GM12801 (cell line): Measurements from ENCODE around the gene PBX4.

Source experiments
- TF ChIP-seq, protein P1 (sequence below): IDR thresholded peaks from one replicate; pipeline ENCODE4 v1.5.1; 2011; ENCODE audit warnings: control low read depth; ENCODE audit not compliant: insufficient read length; ENCODE audit errors: extremely low read depth

Gene PBX4

DNA sequence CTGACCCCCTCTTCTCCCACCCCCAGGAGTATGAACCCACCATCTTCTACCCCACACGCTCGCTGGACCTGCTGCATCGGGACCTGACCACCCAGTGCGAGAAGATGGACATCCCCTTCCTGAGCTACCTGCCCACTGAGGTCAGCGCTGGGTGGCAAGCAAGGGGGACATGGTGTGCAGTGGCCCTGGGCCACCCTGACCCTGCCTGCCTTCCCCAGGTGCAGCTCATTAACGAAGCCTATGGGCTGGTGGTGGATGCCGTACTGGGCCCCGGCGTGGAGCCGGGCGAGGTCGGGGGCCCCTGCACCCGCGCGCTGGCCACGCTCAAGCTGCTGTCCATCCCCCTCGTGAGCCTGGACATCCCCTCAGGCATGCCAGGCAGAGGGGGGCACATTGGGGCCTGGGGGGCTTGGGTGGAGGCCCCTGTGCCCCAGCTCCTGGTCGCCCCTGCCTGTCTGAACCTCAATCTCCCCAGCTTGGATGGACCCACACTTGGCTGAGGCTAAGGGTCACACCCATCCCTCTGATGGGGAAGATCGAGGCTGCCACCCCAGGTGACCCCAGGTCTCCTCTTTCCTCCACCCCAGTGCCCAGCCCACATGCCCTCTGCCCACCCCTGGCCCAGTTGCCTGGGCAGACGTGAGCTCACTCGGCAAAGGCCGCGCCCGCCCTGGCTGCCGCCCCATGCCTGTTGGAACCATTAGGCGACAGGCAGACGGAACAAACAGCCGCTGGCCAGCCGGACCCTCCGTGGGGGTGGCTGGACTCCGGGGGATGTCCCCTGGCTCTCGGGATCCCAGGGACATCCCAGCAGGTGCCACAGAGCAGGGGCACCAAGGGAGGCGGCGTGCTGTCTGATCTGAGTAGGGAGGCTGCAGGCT is 82.9 kb downstream of the PBX4 start:
- TF ChIP-seq, protein P1, sequence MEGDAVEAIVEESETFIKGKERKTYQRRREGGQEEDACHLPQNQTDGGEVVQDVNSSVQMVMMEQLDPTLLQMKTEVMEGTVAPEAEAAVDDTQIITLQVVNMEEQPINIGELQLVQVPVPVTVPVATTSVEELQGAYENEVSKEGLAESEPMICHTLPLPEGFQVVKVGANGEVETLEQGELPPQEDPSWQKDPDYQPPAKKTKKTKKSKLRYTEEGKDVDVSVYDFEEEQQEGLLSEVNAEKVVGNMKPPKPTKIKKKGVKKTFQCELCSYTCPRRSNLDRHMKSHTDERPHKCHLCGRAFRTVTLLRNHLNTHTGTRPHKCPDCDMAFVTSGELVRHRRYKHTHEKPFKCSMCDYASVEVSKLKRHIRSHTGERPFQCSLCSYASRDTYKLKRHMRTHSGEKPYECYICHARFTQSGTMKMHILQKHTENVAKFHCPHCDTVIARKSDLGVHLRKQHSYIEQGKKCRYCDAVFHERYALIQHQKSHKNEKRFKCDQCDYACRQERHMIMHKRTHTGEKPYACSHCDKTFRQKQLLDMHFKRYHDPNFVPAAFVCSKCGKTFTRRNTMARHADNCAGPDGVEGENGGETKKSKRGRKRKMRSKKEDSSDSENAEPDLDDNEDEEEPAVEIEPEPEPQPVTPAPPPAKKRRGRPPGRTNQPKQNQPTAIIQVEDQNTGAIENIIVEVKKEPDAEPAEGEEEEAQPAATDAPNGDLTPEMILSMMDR = no peak

DNA sequence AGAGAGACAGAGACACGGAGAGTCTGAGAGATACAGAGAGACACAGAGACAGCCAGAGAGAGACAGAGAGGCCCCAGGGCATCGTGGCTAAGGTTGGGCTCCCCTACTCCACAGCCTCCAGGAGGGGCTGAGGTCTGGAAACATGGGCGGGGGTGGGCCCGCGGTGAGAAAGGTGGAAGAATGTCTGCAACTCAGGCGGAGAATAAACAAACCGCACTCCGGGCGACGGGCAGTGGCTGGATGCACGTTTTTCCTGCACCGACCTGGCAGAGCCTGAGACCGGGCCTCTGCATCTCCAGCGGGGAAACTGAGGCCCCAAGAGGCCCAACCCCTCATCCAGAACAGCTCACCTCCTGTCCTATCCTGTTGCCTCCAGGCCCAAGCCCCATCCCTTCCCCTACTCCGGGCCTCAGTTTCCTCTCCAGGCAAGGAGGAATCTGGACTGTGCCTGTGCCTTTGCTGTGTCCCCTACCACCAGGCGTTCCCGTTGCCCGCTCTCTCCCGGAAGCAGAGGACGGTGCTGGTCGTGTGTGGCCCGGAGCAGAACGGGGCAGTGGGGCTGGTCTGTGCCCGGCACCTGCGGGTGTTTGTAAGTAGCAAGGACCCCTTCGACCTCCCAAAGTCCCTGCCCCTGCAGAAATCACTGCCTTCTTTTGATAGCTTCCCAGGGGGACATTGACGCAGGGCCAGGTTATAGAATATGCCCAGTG is 83.8 kb downstream of the PBX4 start:
- TF ChIP-seq, protein P1 = no peak

DNA sequence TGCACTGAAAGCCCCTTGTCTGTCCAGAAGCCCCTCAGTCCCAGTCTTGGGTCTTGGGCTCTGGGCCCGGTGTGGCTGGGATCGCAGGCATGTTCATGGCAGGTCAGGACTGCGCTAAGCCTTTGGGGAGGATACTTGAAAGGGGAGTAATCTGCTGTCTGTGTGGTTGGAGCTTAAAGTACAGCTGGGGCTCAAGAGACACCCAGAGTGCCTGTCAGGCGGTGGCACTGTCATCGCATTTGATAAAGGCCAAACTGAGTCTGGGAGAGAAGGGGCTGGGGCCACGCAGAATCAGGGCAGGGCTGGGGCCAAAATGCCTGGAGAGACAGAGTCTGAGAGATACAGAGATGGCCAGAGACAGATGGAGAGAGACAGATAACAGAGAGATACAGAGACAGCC is 84.6 kb downstream of the PBX4 start:
- TF ChIP-seq, protein P1 = no peak

DNA sequence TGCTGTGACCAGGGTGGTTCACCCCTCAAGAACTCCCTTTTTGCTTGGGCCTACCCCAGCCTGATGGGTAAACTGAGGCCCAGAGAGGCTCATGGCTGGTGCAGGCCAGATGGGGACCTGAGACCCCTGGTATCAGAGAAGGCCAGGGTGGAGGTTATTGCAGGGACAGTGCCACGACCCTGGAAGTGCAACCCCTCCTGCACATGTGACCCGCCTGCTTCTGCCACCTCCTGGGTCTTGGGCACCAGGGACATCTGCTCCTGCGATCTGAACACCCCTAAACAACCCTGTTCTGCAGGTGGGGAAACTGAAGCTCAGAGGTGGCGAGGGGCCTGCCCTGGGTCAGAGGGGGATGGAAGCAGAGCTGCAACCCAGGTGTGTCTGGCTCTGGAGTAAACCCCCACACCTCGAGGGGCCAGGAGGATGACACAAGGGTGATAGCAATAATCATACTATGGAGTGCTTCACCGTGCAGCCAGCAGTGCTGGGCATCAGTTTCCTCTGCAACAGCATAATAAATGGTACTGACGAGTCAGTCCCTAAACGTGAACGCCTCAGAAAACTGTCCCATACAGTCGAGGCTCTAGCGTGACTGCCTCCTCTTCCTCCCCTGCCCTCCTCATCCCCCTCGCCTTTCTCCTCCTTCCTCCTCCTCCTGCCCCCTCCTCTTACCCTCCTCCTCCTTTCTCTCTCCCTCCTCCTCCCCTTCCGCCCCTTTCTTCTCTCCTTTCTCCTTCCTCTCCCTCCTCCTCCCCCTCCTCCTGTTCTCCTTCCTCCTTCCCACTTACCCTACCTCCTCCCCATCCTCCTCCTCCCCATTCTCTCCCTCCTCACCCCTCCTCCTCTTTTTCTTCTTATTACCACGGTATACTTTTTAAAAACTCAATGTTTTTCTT is 85.4 kb downstream of the PBX4 start:
- TF ChIP-seq, protein P1 = no peak

DNA sequence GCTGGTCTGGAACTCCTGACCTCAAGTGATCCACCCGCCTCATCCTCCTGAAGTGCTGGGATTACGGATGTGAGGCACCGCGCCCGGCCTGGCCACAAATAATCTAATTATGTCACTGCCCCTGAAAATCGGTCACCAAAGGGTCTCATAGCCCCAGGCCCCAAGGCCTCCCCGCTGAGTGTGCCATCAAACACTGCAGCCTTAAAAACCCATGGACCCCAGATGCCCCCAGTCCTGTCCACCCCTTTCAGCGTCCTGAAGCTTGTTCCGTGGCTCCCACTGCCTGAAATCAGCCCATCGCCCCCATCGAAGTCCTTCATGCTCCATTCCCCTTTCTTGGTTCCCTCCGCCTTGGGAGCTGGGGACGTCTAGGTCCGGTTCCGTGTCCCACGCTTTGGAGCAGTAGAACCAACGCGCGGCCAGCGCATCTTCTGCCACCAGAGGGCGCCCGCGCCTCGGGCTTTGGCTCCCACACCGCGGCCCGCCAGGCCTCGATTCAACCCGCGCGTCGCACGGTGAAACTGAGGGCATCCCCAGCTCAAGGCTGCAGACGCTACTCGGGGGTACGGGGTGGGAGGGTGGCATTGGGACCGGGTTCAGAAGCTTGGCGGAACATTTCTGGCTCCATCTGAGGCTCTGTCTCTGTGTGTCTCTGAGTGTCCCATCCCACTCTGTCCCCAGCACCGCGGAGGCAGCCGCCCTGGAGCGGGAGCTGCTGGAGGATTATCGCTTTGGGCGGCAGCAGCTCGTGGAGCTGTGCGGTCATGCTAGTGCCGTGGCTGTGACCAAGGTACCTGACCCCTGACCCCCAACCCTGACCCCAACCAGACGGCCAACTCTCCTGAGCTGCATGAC is 86.3 kb downstream of the PBX4 start:
- TF ChIP-seq, protein P1 = no peak

DNA sequence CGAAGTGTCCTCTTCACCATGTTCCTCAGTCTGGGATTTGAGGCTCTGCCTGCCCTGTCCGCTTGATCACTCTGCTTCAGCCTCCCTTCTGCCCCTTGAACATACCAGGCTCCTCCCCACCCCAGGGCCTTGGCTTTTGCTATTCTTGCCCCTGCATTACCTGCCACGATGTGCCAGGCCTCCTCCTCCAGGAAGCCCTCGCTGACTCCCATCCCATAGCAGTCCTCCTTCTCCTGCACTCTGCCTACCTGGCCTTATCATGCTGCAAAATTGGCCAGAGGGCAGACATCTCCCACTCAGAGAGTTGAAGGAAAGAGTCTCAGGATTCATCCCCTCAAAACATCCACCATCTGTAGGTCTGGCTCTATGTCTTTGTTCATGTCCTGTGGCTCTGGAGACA is 87.6 kb downstream of the PBX4 start:
- TF ChIP-seq, protein P1 = no peak
